K562 (cell line): ENCODE data around the gene CITED2. TPM values are rescaled to one million over a fixed set of nuclear protein-coding genes. Genes with fewer than 3 reads are reported as not detected.
A peak's percentile ranks its signal among the peaks of the same experiment; 100 is the strongest.

ENCODE experiments used
- ATAC-seq: fragments of 200-7000 bp; cut with Tn5 transposase; 3 replicates; pipeline ENCODE4 v1.9.1; 2020; ENCODE audit warnings: moderate library complexity
- BruUV-seq: library from RNA; stranded (reverse); fragments of 400-500 nt; replicated peaks from 2 replicates; lab custom pipeline; 2021; lab: Mats Ljungman, UMichigan
- CTCF ChIA-PET: fragments of 300-600 bp; formaldehyde crosslinking; extraction: SDS; loops from one replicate; lab custom pipeline; 2021; ENCODE audit warnings: low intra/inter-chr PET ratio; lab: Yijun Ruan, JAX
- POLR2A ChIA-PET: fragments of 300-600, 350-650 bp; sonication (Branson Sonifier 250); formaldehyde crosslinking; extraction: SDS; loops from one replicate; lab custom pipeline; 2021; ENCODE audit warnings: antibody characterized with exemption, inconsistent platforms; lab: Yijun Ruan, JAX
- DNase-seq, 4 experiments: peaks; one replicate each; pipeline versions ENCODE4 v3.0.0 to v3.0.0-alpha.2; 2011 to 2018; ENCODE audit warnings: low spot score in 3 of 4, mixed read lengths in 3 of 4; ENCODE audit errors: extremely low read depth in 1 of 4
- FAIRE-seq: peaks from 2 replicates; lab custom pipeline; 2011; peaks lifted over from hg19 to GRCh38; lab: Jason Lieb, UNC
- H2AFZ ChIP-seq: 2 replicates; pipeline ENCODE4 v1.6.0; 2011; ENCODE audit warnings: low read depth, low read length, control low read depth, inconsistent platforms
- H3K27ac ChIP-seq: fragments of 200-600 bp; 3 replicates; pipeline ENCODE4 v1.8.0; 2011; ENCODE audit warnings: low read depth, mild to moderate bottlenecking, control low read depth, inconsistent platforms, low read length, moderate library complexity, mixed read lengths; ENCODE audit errors: extremely low read depth
- H3K27me3 ChIP-seq, 2 experiments: fragments of 300-600 bp in 1 of 2; 2 replicates in 1 of 2; 3 replicates in 1 of 2; pipeline versions ENCODE4 v1.6.0 to v1.8.0; 2011; ENCODE audit warnings: inconsistent platforms in 2 of 2, low read length in 2 of 2, mild to moderate bottlenecking in 1 of 2, mixed read lengths in 1 of 2, moderate library complexity in 1 of 2; ENCODE audit not compliant: control insufficient read depth in 2 of 2, insufficient read depth in 2 of 2
- H3K36me3 ChIP-seq: fragments of 300-600 bp; 3 replicates; pipeline ENCODE4 v1.8.0; 2011; ENCODE audit warnings: mild to moderate bottlenecking, low read length, inconsistent platforms; ENCODE audit not compliant: control insufficient read depth, insufficient read depth
- H3K4me1 ChIP-seq, 2 experiments: fragments of 200-600 bp in 1 of 2; replicated peaks in 1 of 2; 2 replicates in 1 of 2; 3 replicates in 1 of 2; pipeline versions ENCODE4 v1.5.1 to v1.8.0; 2011; ENCODE audit warnings: inconsistent platforms in 2 of 2, low read length in 2 of 2, mild to moderate bottlenecking in 1 of 2, mixed read lengths in 1 of 2, moderate library complexity in 1 of 2; ENCODE audit not compliant: control insufficient read depth in 2 of 2, insufficient read depth in 2 of 2
- H3K4me2 ChIP-seq: 2 replicates; pipeline ENCODE4 v1.6.1; 2011; ENCODE audit warnings: low read length, control low read depth, inconsistent platforms, mixed read lengths; ENCODE audit not compliant: insufficient read depth
- H3K4me3 ChIP-seq: fragments of 200-600 bp; sonication (generic), shearing (Covaris generic); 2 replicates; pipeline ENCODE4 v1.5.1; 2016; ENCODE audit warnings: control low read depth, inconsistent platforms
- H3K79me2 ChIP-seq: fragments of 200-600 bp; 3 replicates; pipeline ENCODE4 v1.8.0; 2011; ENCODE audit warnings: low read length, inconsistent platforms; ENCODE audit not compliant: control insufficient read depth, insufficient read depth
- H3K9ac ChIP-seq, 2 experiments: 2 replicates each; pipeline versions ENCODE4 v1.6.0 to v1.6.1; 2011; ENCODE audit warnings: low read depth in 2 of 2, low read length in 2 of 2, control low read depth in 1 of 2, inconsistent platforms in 1 of 2, mild to moderate bottlenecking in 1 of 2, mixed read lengths in 1 of 2; ENCODE audit not compliant: insufficient read depth in 1 of 2
- H3K9me1 ChIP-seq: one replicate; pipeline ENCODE4 v1.6.0; 2011; ENCODE audit warnings: inconsistent platforms, mild to moderate bottlenecking, low read length, moderate library complexity; ENCODE audit not compliant: control insufficient read depth, insufficient read depth
- H3K9me3 ChIP-seq: replicated peaks from 2 replicates; pipeline ENCODE4 v1.5.1; 2011; ENCODE audit warnings: low read depth, low read length, inconsistent platforms; ENCODE audit not compliant: control insufficient read depth, insufficient read depth
- H4K20me1 ChIP-seq: replicated peaks from 2 replicates; pipeline ENCODE4 v1.6.1; 2011; ENCODE audit warnings: low read length, inconsistent platforms, mixed read lengths; ENCODE audit not compliant: control insufficient read depth, insufficient read depth
- ATF7 ChIP-seq: fragments of 450-650 bp; IDR thresholded peaks from 2 replicates; pipeline ENCODE4 v1.7.1; 2014; ENCODE audit warnings: mild to moderate bottlenecking, moderate library complexity
- DIDO1 ChIP-seq: fragments of 450-650 bp; IDR thresholded peaks from 2 replicates; pipeline ENCODE4 v1.6.1; 2016; ENCODE audit warnings: low read depth, missing biosample characterization, missing genetic modification characterization
- DMBX1 ChIP-seq: fragments of 250-450 bp; sonication (Bioruptor Pico); IDR thresholded peaks from 2 replicates; pipeline ENCODE4 v1.8.0; 2022; ENCODE audit warnings: inconsistent platforms, mild to moderate bottlenecking, moderate library complexity, borderline replicate concordance
- EWSR1 ChIP-seq: fragments of 450-650 bp; IDR thresholded peaks from 2 replicates; pipeline ENCODE4 v1.6.1; 2018; ENCODE audit warnings: borderline replicate concordance, mild to moderate bottlenecking, low read depth, moderate library complexity; ENCODE audit not compliant: partially characterized antibody
- HOMEZ ChIP-seq: fragments of 250-450 bp; sonication (Bioruptor Pico); IDR thresholded peaks from 2 replicates; pipeline ENCODE4 v1.4.0; 2020; ENCODE audit warnings: mild to moderate bottlenecking, moderate library complexity
- IFI16 ChIP-seq: fragments of 250-450 bp; sonication (Bioruptor Pico); IDR thresholded peaks from 2 replicates; pipeline ENCODE4 v2.1.2; 2022; ENCODE audit warnings: mild to moderate bottlenecking, inconsistent platforms
- MAFG ChIP-seq: fragments of 450-650 bp; conservative IDR thresholded peaks from 2 replicates; pipeline ENCODE4 v1.6.1; 2016; ENCODE audit warnings: missing genetic modification characterization, missing compliant biosample characterization
- MCM7 ChIP-seq, 2 experiments: fragments of 450-650 bp; IDR thresholded peaks; 2 replicates each; pipeline ENCODE4 v1.6.1; 2016 to 2018
- NFE2 ChIP-seq: IDR thresholded peaks from 2 replicates; pipeline ENCODE4 v1.6.1; 2014; ENCODE audit warnings: antibody characterized with exemption, low read depth
- NFE2L1 ChIP-seq: fragments of 450-650 bp; IDR thresholded peaks from 2 replicates; pipeline ENCODE4 v1.6.1; 2016; ENCODE audit warnings: missing genetic modification characterization, low read depth, mild to moderate bottlenecking, missing compliant biosample characterization, moderate library complexity, borderline replicate concordance
- PURB ChIP-seq: sonication (generic); formaldehyde crosslinking; IDR thresholded peaks from 2 replicates; pipeline ENCODE4 v1.9.0; 2021; ENCODE audit warnings: low read depth, mild to moderate bottlenecking, missing genetic modification reagents
- RHOXF2B ChIP-seq: fragments of 250-450 bp; sonication (Bioruptor Pico); conservative IDR thresholded peaks from 2 replicates; pipeline ENCODE4 v1.5.1; 2021
- RREB1 ChIP-seq: fragments of 250-450 bp; sonication (Bioruptor Pico); IDR thresholded peaks from 2 replicates; pipeline ENCODE4 v1.4.0; 2020
- TCF7 ChIP-seq: sonication (generic); IDR thresholded peaks from 2 replicates; pipeline ENCODE4 v1.6.1; 2016; ENCODE audit warnings: antibody characterized with exemption, borderline replicate concordance
- ZNF184 ChIP-seq: sonication (generic); formaldehyde crosslinking; IDR thresholded peaks from 2 replicates; pipeline ENCODE4 v1.5.0; 2020; ENCODE audit warnings: missing genetic modification reagents
- ZNF766 ChIP-seq: fragments of 200-800 bp; sonication (Bioruptor generic); conservative IDR thresholded peaks from 2 replicates; pipeline ENCODE4 v1.6.1; 2016; ENCODE audit warnings: missing genetic modification characterization, missing compliant biosample characterization
- WGBS: fragments of 100-300 bp; shearing (Covaris generic); methylation state at CpG from one replicate; pipeline ENCODE4 v1.1.6; 2016; ENCODE audit warnings: low coverage, mixed read lengths; ENCODE audit not compliant: insufficient coverage; ENCODE audit errors: missing lambda C conversion rate; 5-methylcytosine and 5-hydroxymethylcytosine counted together
- in situ Hi-C: fragments of 300-500 bp; cut with MboI; formaldehyde crosslinking; loops from 4 replicates; pipeline ENCODE4 v1.15.0; 2018; ENCODE audit warnings: inconsistent platforms, mixed read lengths
- intact Hi-C: fragments of 100-400 bp; cut with micrococcal nuclease; formaldehyde crosslinking; loops from 2 replicates; pipeline ENCODE4 v1.14.2; 2022
- polyA plus RNA-seq, 8 experiments: library from polyadenylated mRNA; depleted of rRNA in 4 of 8; stranded (reverse) in 5 of 8; unstranded in 3 of 8; fragments of >200 nt; fragmentation: Nextera tagmentation in 2 of 8; fragmentation: Illumina TruSeq in 1 of 8; extraction: Ambion mirVana in 2 of 8; extraction: Trizol in 1 of 8; gene quantifications; 2 replicates each; pipeline versions ENCODE4 v1.2.1 to v1.2.3, GENCODE V29; 2011 to 2014; ENCODE audit warnings: inconsistent platforms in 1 of 8, missing spikeins in 1 of 8
- total RNA-seq, 7 experiments: library from RNA; depleted of rRNA in 6 of 7; stranded (reverse); fragments of >200 nt in 6 of 7; fragmentation: Illumina TruSeq in 2 of 7; extraction: Trizol in 2 of 7; gene quantifications; 2 replicates each; pipeline versions ENCODE4 v1.2.1 to v1.2.3, GENCODE V29; 2011 to 2021; ENCODE audit warnings: low replicate concordance in 1 of 7

Gene CITED2
- total and polyA plus RNA-seq, 9 of the 15 experiments (the other 6 are each of a cell fraction or from before 2014, with no cell fraction given): 0.21 to 86.1 (median 17.5) TPM

GRCh38 chr6:139337830-139338229 is 36.6 kb downstream of the CITED2 start:
- DNase-seq (no peak), FAIRE-seq (no peak), ATAC-seq (peak; percentile 52; the same call in 2 of the 3 replicates)
- H3K9ac ChIP-seq: no peak overlapping the region
- H3K4me3 ChIP-seq: no peak overlapping the region
- POLR2A ChIA-PET: interaction anchor here (0.6 to 1.4 kb wide), 2 partner anchors 19 to 933 kb away, joined by 3 to 4 read pairs; no protein-coding TSS in a partner anchor
- H3K27ac ChIP-seq: no peak overlapping the region
- no peaks in the 10 kb centered on the region for H3K4me1 ChIP-seq
- no peaks in the 10 kb centered on the region for H3K9me1 ChIP-seq
- H3K9me3 ChIP-seq: no peaks in the 10 kb centered on the region
- WGBS: 6% methylated on average over 5 of the region's 5 CpGs
- peaks cover 2 to 20% of the 10 kb centered on the region in 2 experiments for H3K27me3 ChIP-seq
- no peak for TF ChIP-seq RHOXF2B
- no peak for TF ChIP-seq ZNF184 (CRISPR knock-in tag)
- TF ChIP-seq MCM7 (IDR thresholded peaks at IDR 0.05): no peak
- TF ChIP-seq NFE2: peak; percentile 54; the same call in 1 of the 2 replicates
- no peak for TF ChIP-seq TCF7
- peak; percentile 29; the same call in 1 of the 2 replicates for TF ChIP-seq DMBX1 (CRISPR knock-in tag)
- no peak for TF ChIP-seq HOMEZ (CRISPR knock-in tag)
- TF ChIP-seq IFI16 (CRISPR knock-in tag): no peak
- no peak for TF ChIP-seq RREB1 (CRISPR knock-in tag)
- no peak for TF ChIP-seq ZNF766 (CRISPR knock-in tag)
- peak; percentile 55 for TF ChIP-seq MAFG
- TF ChIP-seq NFE2L1 (tag): 0 out of 2 replicates have a peak, but pooled peaks have one; percentile 19
- TF ChIP-seq ATF7: no peak
- TF ChIP-seq EWSR1: no peak
- TF ChIP-seq PURB (CRISPR knock-in tag): no peak
- no peak for TF ChIP-seq DIDO1 (tag)
- no peak overlapping the region for H3K4me2 ChIP-seq
- H4K20me1 ChIP-seq: no peaks in the 10 kb centered on the region
- CTCF ChIA-PET: no interaction called here
- H2AFZ ChIP-seq: peak overlapping the region; percentile 35
- in situ Hi-C loops: no loop called here
- no peaks in the 10 kb centered on the region for H3K36me3 ChIP-seq
- H3K79me2 ChIP-seq: no peaks in the 10 kb centered on the region
- intact Hi-C loops: no loop called here
- no TSS peak for BruUV-seq
